Gastroesophageal sphincter (tissue), 3 donors: Measurements from ENCODE around the gene MYH10.

ENCODE experiments used
- EP300 ChIP-seq: sonication (generic); formaldehyde crosslinking; IDR thresholded peaks from one replicate; pipeline ENCODE4 v1.6.1; 2017; ENCODE audit warnings: antibody characterized with exemption, mild to moderate bottlenecking
- POLR2A ChIP-seq, 2 donors: fragments of 450-650 bp; IDR thresholded peaks; one replicate each; pipeline ENCODE4 v1.6.1; 2017; ENCODE audit warnings: antibody characterized with exemption in 2 of 2, mild to moderate bottlenecking in 2 of 2, moderate library complexity in 1 of 2
- POLR2AphosphoS5 ChIP-seq: sonication (generic); formaldehyde crosslinking; IDR thresholded peaks from one replicate; pipeline ENCODE4 v1.6.1; 2017; ENCODE audit warnings: antibody characterized with exemption
- TF ChIP-seq, protein P1 (sequence below), 4 experiments: fragments of 200-600 bp in 2 of 4; fragments of 450-650 bp in 2 of 4; sonication (generic) in 1 of 4; IDR thresholded peaks; one replicate each; pipeline ENCODE4 v1.5.1; 2017 to 2019; ENCODE audit warnings: antibody characterized with exemption in 4 of 4, mild to moderate bottlenecking in 2 of 4, moderate library complexity in 2 of 4

DNA sequence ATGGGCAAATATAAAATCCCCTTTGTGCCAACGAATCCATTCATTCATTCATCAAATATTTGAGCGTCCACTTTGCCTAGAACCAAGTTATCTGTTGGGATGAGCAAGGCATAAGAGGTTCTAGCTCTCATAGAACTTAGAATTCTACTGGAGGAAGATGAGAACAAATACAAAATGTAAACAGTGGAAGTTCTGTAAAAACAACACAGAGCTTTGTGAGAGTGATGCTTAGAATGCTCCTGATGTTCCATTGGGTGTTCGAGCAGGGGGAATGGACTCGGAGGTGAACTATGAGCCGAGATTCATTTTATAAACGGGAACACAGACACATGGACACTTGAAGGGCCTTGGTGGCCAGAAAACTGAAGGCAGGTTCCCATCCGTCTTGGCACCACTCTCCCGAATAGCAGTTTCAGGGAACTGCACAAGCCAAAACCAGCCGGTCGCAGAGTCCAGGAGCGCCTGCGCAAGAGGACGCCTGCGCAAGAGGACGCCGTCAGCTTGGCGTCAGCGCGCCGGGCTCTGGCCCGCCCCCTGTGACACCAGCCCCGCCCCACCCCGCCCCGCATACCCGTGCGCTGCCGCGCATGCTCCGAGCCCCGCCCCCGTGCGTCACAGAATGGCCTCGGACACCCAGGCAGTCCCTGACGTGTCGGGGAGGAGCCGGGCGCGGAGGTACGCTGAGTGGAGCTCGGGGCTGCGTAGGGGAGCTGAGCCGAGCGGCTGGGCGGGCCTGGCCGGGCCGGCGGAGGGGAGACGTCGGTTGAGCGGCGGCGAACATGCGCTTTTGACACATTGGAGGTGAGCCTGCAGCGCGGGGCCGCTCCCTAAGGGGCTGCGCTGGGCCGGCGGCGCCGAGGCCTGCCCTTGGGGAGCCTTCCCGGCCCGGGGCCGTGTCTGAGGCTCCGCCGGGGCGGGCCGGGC lies 195.0 kb downstream of the MYH10 start, which contains the start of gene NDEL1:
- TF ChIP-seq, protein P1, sequence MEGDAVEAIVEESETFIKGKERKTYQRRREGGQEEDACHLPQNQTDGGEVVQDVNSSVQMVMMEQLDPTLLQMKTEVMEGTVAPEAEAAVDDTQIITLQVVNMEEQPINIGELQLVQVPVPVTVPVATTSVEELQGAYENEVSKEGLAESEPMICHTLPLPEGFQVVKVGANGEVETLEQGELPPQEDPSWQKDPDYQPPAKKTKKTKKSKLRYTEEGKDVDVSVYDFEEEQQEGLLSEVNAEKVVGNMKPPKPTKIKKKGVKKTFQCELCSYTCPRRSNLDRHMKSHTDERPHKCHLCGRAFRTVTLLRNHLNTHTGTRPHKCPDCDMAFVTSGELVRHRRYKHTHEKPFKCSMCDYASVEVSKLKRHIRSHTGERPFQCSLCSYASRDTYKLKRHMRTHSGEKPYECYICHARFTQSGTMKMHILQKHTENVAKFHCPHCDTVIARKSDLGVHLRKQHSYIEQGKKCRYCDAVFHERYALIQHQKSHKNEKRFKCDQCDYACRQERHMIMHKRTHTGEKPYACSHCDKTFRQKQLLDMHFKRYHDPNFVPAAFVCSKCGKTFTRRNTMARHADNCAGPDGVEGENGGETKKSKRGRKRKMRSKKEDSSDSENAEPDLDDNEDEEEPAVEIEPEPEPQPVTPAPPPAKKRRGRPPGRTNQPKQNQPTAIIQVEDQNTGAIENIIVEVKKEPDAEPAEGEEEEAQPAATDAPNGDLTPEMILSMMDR (IDR thresholded peaks at IDR 0.05), result peak in 2 of 4 experiments; percentile 6 to 17
- TF ChIP-seq POLR2AphosphoS5 (peak; percentile 100), EP300 (no peak), POLR2A (IDR thresholded peaks at IDR 0.05) (peak; percentile 99)
